ENCODE measurements around the gene NUS1.
"Not testable (repeated sequence)": the region's sequence is repeated elsewhere in the genome, so short reads cannot be mapped to it uniquely, and the experiment has no call there.

Gene NUS1

GRCh38 chr6:117651984-117652383 lies 23.3 kb upstream of the NUS1 start:
- H3K36me3 ChIP-seq (ENCODE audit: control insufficient read depth in 2 of 2, insufficient read depth in 1 of 2, low read length in 2 of 2); H3K4me3 ChIP-seq (ENCODE audit: low read depth, low read length); H3K9me3 ChIP-seq (ENCODE audit: control insufficient read depth, insufficient read depth, low read depth, low read length); POLR2A ChIA-PET; H3K27ac ChIP-seq (ENCODE audit: extremely low read depth, low read depth, low read length); H3K4me1 ChIP-seq (ENCODE audit: control insufficient read depth, insufficient read depth, low read length): not testable (repeated sequence)
- CTCF ChIA-PET = interaction anchor here (0.6 to 0.7 kb wide), 2 partner anchors 526 to 606 kb away, joined by 3 read pairs; no protein-coding TSS in a partner anchor

- no peaks in the 10 kb centered on the region for H3K4me1 ChIP-seq (ENCODE audit: control insufficient read depth, insufficient read depth, low read length)
- TF ChIP-seq ZNF362 (tag by site-specific recombination; IDR thresholded peaks at IDR 0.05) (no peak), ZFP37 (tag by site-specific recombination; IDR thresholded peaks at IDR 0.05) (no peak), PRDM6 (tag by site-specific recombination; IDR thresholded peaks at IDR 0.05) (no peak), ZNF580 (tag by site-specific recombination; IDR thresholded peaks at IDR 0.05) (no peak), ZNF24 (tag by site-specific recombination; IDR thresholded peaks at IDR 0.05) (no peak), ZSCAN5A (tag by site-specific recombination; IDR thresholded peaks at IDR 0.05) (no peak), PRDM10 (tag by site-specific recombination; IDR thresholded peaks at IDR 0.05) (no peak), ZBTB1 (tag by site-specific recombination; IDR thresholded peaks at IDR 0.05) (no peak), ZNF555 (tag by site-specific recombination; conservative IDR thresholded peaks at IDR 0.05) (no peak), ZNF792 (tag by site-specific recombination; IDR thresholded peaks at IDR 0.05) (no peak), ZNF311 (tag by site-specific recombination; IDR thresholded peaks at IDR 0.05; ENCODE audit: borderline replicate concordance) (no peak), OSR2 (tag by site-specific recombination; IDR thresholded peaks at IDR 0.05) (no peak), ZNF280D (tag by site-specific recombination; IDR thresholded peaks at IDR 0.05) (no peak), ZNF433 (tag by site-specific recombination; IDR thresholded peaks at IDR 0.05; ENCODE audit: low read depth) (no peak), ZNF692 (tag by site-specific recombination; IDR thresholded peaks at IDR 0.05) (no peak), ZBTB26 (tag by site-specific recombination; optimal IDR thresholded peaks at IDR 0.05) (no peak), TCF7L2 (IDR thresholded peaks at IDR 0.05; ENCODE audit: borderline replicate concordance, low read depth, low read length) (no peak), ZNF658 (tag by site-specific recombination; IDR thresholded peaks at IDR 0.05) (no peak), ZNF19 (tag by site-specific recombination; IDR thresholded peaks at IDR 0.05; ENCODE audit: low read depth) (no peak)
- no peaks in the 10 kb centered on the region for H3K9me3 ChIP-seq (ENCODE audit: control insufficient read depth, insufficient read depth, low read depth, low read length)
- H3K36me3 ChIP-seq (ENCODE audit: control insufficient read depth in 2 of 2, insufficient read depth in 1 of 2, low read length in 2 of 2) = no peaks in the 10 kb centered on the region
- H3K27ac ChIP-seq (ENCODE audit: extremely low read depth, low read depth, low read length) = no peak overlapping the region
- POLR2A ChIA-PET = no interaction called here
- H3K4me3 ChIP-seq (ENCODE audit: low read depth, low read length) = no peak overlapping the region
- CTCF ChIA-PET = no interaction called here
These were observed 21.3 kb upstream of the NUS1 start for GRCh38 chr6:117653949-117654348.
